A549 treated with dexamethasone at 1 μM for 4 hours (cell line): ENCODE results near the gene LRIG2. TPM values are rescaled to one million over a fixed set of nuclear protein-coding genes. Genes with fewer than 3 reads are reported as not detected.

Source experiments
- total RNA-seq: library from RNA; stranded (reverse); fragments of 200-300 nt; extraction: Qiagen RNA extraction; gene quantifications from 5 replicates; pipeline ENCODE4 v1.2.3, GENCODE V29; 2022

The LRIG2 gene
- 3.2 to 4.2 TPM (median 3.7 TPM) in 5 replicates for total RNA-seq

DNA sequence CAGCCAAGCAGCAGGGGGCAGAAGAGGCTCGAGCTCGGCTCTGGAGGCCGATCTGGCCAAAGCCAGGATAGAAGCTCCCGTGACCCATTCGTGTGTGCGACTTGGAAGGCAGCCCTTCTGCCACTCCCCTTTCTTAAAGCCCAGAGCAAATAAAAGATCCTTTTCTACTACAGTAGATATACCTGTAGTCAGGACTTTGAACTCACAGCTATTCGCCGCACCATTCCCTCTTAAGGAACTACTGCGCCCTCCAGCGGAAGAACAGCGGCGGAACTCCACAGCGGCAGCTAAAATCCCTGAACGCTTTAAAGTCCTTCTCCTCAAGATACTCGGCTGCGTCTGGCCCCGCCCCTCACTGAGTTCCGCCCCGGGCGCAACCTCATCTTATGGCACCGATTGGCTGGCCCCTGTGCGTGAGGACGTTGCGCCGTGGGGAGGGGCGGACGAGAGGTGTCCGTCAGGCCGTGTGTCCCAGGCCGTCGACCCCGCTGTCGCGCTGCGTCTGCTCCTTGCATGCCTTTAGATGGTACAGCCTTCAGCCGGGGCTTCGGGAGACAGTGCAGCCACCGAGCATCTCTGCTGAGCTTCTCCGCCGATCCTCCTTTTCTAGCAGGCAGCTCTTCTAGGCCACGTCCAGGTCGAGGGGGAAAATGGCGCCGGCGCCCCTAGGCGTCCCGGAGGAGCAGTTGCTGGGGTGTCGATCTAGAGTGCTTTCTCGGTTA lies at the start of gene LRIG2:
LRIG2 (plus strand) TSS at position 442 of the 722 bp plus-strand sequence; CDS start at position 651, 209 bp downstream.

Other genes with a start within 250 kb of the LRIG2 start
- gene SLC16A1, start 117.0 kb upstream of the LRIG2 start, total RNA-seq = 41.6 to 50.9 TPM (median 45.5 TPM) in 5 replicates